SKM-1 (cell line): ENCODE results near the gene TBC1D13.
"Not testable (repeated sequence)": the region's sequence is repeated elsewhere in the genome, so short reads cannot be mapped to it uniquely, and the experiment has no call there.

Experiments used
- DNase-seq: peaks from one replicate; lab custom pipeline; 2025; ENCODE audit not compliant: unreplicated experiment; lab: John Stamatoyannopoulos, UW

Gene TBC1D13

GRCh38 chr9:128782669-128783068 is 4.4 kb upstream of the TBC1D13 start:
- DNase-seq: no peak

GRCh38 chr9:128785427-128785826 is 1.6 kb upstream of the TBC1D13 start:
- no peak for DNase-seq

- DNase-seq: no peak
Observed at GRCh38 chr9:128787659-128788058, 606 bp downstream of the TBC1D13 start.

- DNase-seq: no peak
Observed at GRCh38 chr9:128788445-128788844, 1.4 kb downstream of the TBC1D13 start.

- DNase-seq: no peak
Observed at GRCh38 chr9:128790536-128790935, 3.5 kb downstream of the TBC1D13 start.

- DNase-seq: no peak
Observed at GRCh38 chr9:128792134-128792533, 5.1 kb downstream of the TBC1D13 start.

GRCh38 chr9:128792978-128793686 is 6.1 kb downstream of the TBC1D13 start:
- DNase-seq: no peak

- DNase-seq: not testable (repeated sequence)
Observed at GRCh38 chr9:128794961-128795360, 7.9 kb downstream of the TBC1D13 start.

GRCh38 chr9:128798896-128799295 is 11.8 kb downstream of the TBC1D13 start:
- DNase-seq: no peak

GRCh38 chr9:128800061-128800460 is 13.0 kb downstream of the TBC1D13 start:
- no peak for DNase-seq

GRCh38 chr9:128802482-128802881 is 15.4 kb downstream of the TBC1D13 start:
- DNase-seq: no peak

GRCh38 chr9:128805661-128806060 is 18.6 kb downstream of the TBC1D13 start:
- DNase-seq: no peak

- no peak for DNase-seq
Observed at GRCh38 chr9:128807827-128808226, 20.8 kb downstream of the TBC1D13 start.

GRCh38 chr9:128808543-128808942 is 21.5 kb downstream of the TBC1D13 start:
- no peak for DNase-seq

- DNase-seq: no peak
Observed at GRCh38 chr9:128809036-128809599, 22.1 kb downstream of the TBC1D13 start.

- no peak for DNase-seq
Observed at GRCh38 chr9:128809831-128810230, 22.8 kb downstream of the TBC1D13 start.

- no peak for DNase-seq
Observed at GRCh38 chr9:128810873-128811272, 23.8 kb downstream of the TBC1D13 start.

- peak; percentile 85 for DNase-seq
Observed at GRCh38 chr9:128818099-128818838, 31.2 kb downstream of the TBC1D13 start, which contains the start of gene ENDOG. ENDOG (plus strand) TSS chr9:128818500; CDS start chr9:128818685, 185 bp downstream.

- no peak for DNase-seq
Observed at GRCh38 chr9:128818839-128819715, 32.0 kb downstream of the TBC1D13 start.

GRCh38 chr9:128819716-128820664 is 32.9 kb downstream of the TBC1D13 start:
- DNase-seq: no peak
